ENCODE data around the gene CACNB3. TPM values are rescaled to one million over a fixed set of nuclear protein-coding genes. Genes with fewer than 3 reads are reported as not detected.

The CACNB3 gene
- total RNA-seq, 1 donor from 2014 or later: 83.1 TPM

GRCh38 chr12:48862760-48863159, 44.5 kb downstream of the CACNB3 start:
- no peak for TF ChIP-seq CTCF (IDR thresholded peaks at IDR 0.05; ENCODE audit: unreplicated experiment)
- Mint-ChIP-seq H3K4me1 (ENCODE audit: unreplicated experiment) (peaks cover 20% of the 10 kb centered on the region), H3K9me3 (ENCODE audit: unreplicated experiment) (no peaks in the 10 kb centered on the region), H3K4me3 (ENCODE audit: unreplicated experiment) (no peak overlapping the region), H3K27me3 (ENCODE audit: unreplicated experiment) (peaks cover 10% of the 10 kb centered on the region), H3K27ac (ENCODE audit: unreplicated experiment) (no peak overlapping the region), H3K36me3 (ENCODE audit: low read depth, unreplicated experiment) (no peaks in the 10 kb centered on the region)
- DNase-seq (ENCODE audit: low spot score): no peak

GRCh38 chr12:48863291-48863690, 45.0 kb downstream of the CACNB3 start:
- Mint-ChIP-seq H3K27me3 (ENCODE audit: unreplicated experiment) (peaks cover 10% of the 10 kb centered on the region), H3K27ac (ENCODE audit: unreplicated experiment) (no peak overlapping the region), H3K4me1 (ENCODE audit: unreplicated experiment) (peaks cover 20% of the 10 kb centered on the region), H3K4me3 (ENCODE audit: unreplicated experiment) (no peak overlapping the region), H3K36me3 (ENCODE audit: low read depth, unreplicated experiment) (no peaks in the 10 kb centered on the region), H3K9me3 (ENCODE audit: unreplicated experiment) (no peaks in the 10 kb centered on the region)
- no peak for DNase-seq (ENCODE audit: low spot score)
- no peak for TF ChIP-seq CTCF (IDR thresholded peaks at IDR 0.05; ENCODE audit: unreplicated experiment)

GRCh38 chr12:48865281-48866051, 47.2 kb downstream of the CACNB3 start, which contains the start of gene RND1:
RND1 (minus strand) TSS chr12:48865870; CDS start chr12:48865767, 103 bp downstream.
- H3K4me3 Mint-ChIP-seq (ENCODE audit: unreplicated experiment): peak within 1 kb of the TSS; percentile 93
- peaks cover 20% of the 10 kb centered on the region for H3K4me1 Mint-ChIP-seq (ENCODE audit: unreplicated experiment)
- no peak for TF ChIP-seq CTCF (IDR thresholded peaks at IDR 0.05; ENCODE audit: unreplicated experiment)
- peak within 1 kb of the TSS; percentile 3 for H3K27ac Mint-ChIP-seq (ENCODE audit: unreplicated experiment)
- DNase-seq (ENCODE audit: low spot score): peak; percentile 78
- H3K27me3 Mint-ChIP-seq (ENCODE audit: unreplicated experiment): peaks cover 10% of the 10 kb centered on the region
- H3K9me3 Mint-ChIP-seq (ENCODE audit: unreplicated experiment): no peaks in the 10 kb centered on the region
- no peaks in the 10 kb centered on the region for H3K36me3 Mint-ChIP-seq (ENCODE audit: low read depth, unreplicated experiment)

- H3K27me3 Mint-ChIP-seq (ENCODE audit: unreplicated experiment): peaks cover 8% of the 10 kb centered on the region
- DNase-seq (ENCODE audit: low spot score): no peak
- peaks cover 20% of the 10 kb centered on the region for H3K4me1 Mint-ChIP-seq (ENCODE audit: unreplicated experiment)
- H3K27ac Mint-ChIP-seq (ENCODE audit: unreplicated experiment): peak overlapping the region; percentile 3
- H3K9me3 Mint-ChIP-seq (ENCODE audit: unreplicated experiment): no peaks in the 10 kb centered on the region
- H3K36me3 Mint-ChIP-seq (ENCODE audit: low read depth, unreplicated experiment): no peaks in the 10 kb centered on the region
- H3K4me3 Mint-ChIP-seq (ENCODE audit: unreplicated experiment): peak overlapping the region; percentile 93
- no peak for TF ChIP-seq CTCF (IDR thresholded peaks at IDR 0.05; ENCODE audit: unreplicated experiment)
Observed at GRCh38 chr12:48866052-48866711, 47.9 kb downstream of the CACNB3 start.

GRCh38 chr12:48868451-48868850, 50.2 kb downstream of the CACNB3 start:
- Mint-ChIP-seq H3K9me3 (ENCODE audit: unreplicated experiment) (no peaks in the 10 kb centered on the region), H3K4me1 (ENCODE audit: unreplicated experiment) (peaks cover 13% of the 10 kb centered on the region), H3K27ac (ENCODE audit: unreplicated experiment) (peak overlapping the region; percentile 22), H3K36me3 (ENCODE audit: low read depth, unreplicated experiment) (no peaks in the 10 kb centered on the region), H3K4me3 (ENCODE audit: unreplicated experiment) (no peak overlapping the region), H3K27me3 (ENCODE audit: unreplicated experiment) (peaks cover 4% of the 10 kb centered on the region)
- no peak for DNase-seq (ENCODE audit: low spot score)
- TF ChIP-seq CTCF (IDR thresholded peaks at IDR 0.05; ENCODE audit: unreplicated experiment): no peak

All from endothelial cell (in vitro differentiated cells).